Endodermal cell (in vitro differentiated cells): ENCODE measurements around the gene MPZL1. TPM values are rescaled to one million over a fixed set of nuclear protein-coding genes. Genes with fewer than 3 reads are reported as not detected.

ENCODE experiments used
- DNase-seq: peaks from one replicate; pipeline ENCODE4 v3.0.0-alpha.2; 2017
- H3K27ac ChIP-seq: 2 replicates; pipeline ENCODE4 v1.5.1; 2013; ENCODE audit warnings: mild to moderate bottlenecking, low read depth, low read length, moderate library complexity
- H3K27me3 ChIP-seq: 2 replicates; pipeline ENCODE4 v1.6.1; 2013; ENCODE audit warnings: mild to moderate bottlenecking, low read length, moderate library complexity; ENCODE audit not compliant: insufficient read depth, control insufficient read depth, poor library complexity, severe bottlenecking
- H3K36me3 ChIP-seq: 2 replicates; pipeline ENCODE4 v1.7.0; 2013; ENCODE audit warnings: mild to moderate bottlenecking, low read length, moderate library complexity; ENCODE audit not compliant: control insufficient read depth, insufficient read depth
- H3K4me1 ChIP-seq: one replicate; pipeline ENCODE4 v1.7.0; 2013; ENCODE audit warnings: low read length; ENCODE audit not compliant: control insufficient read depth, insufficient read depth
- H3K4me3 ChIP-seq: 2 replicates; pipeline ENCODE4 v1.5.1; 2013; ENCODE audit warnings: mild to moderate bottlenecking, low read length, moderate library complexity
- H3K9ac ChIP-seq: 2 replicates; pipeline ENCODE4 v1.6.1; 2013; ENCODE audit warnings: mild to moderate bottlenecking, low read length, moderate library complexity; ENCODE audit not compliant: poor library complexity, severe bottlenecking; ENCODE audit errors: extremely low read depth
- H3K9me3 ChIP-seq: 2 replicates; pipeline ENCODE4 v1.6.1; 2013; ENCODE audit warnings: mild to moderate bottlenecking, low read length, moderate library complexity; ENCODE audit not compliant: control insufficient read depth
- H3K27ac Mint-ChIP-seq: 2 replicates; pipeline ENCODE4 v1.8.0; 2020; ENCODE audit warnings: mixed read lengths
- H3K27me3 Mint-ChIP-seq: 2 replicates; pipeline ENCODE4 v1.8.0; 2021; ENCODE audit warnings: mild to moderate bottlenecking, mixed read lengths; ENCODE audit not compliant: insufficient read depth
- H3K36me3 Mint-ChIP-seq: 2 replicates; pipeline ENCODE4 v1.8.0; 2020; ENCODE audit warnings: low read depth, mixed read lengths
- H3K4me1 Mint-ChIP-seq: 2 replicates; pipeline ENCODE4 v1.8.0; 2020; ENCODE audit warnings: mixed read lengths
- H3K4me3 Mint-ChIP-seq: 2 replicates; pipeline ENCODE4 v1.8.0; 2020; ENCODE audit warnings: mild to moderate bottlenecking, moderate library complexity, mixed read lengths
- H3K9me3 Mint-ChIP-seq: 2 replicates; pipeline ENCODE4 v1.8.0; 2020; ENCODE audit warnings: mild to moderate bottlenecking, mixed read lengths
- WGBS, 2 experiments: methylation state at CpG; one replicate each; pipeline versions ENCODE4 v1.1.5 to v1.1.7; 2013; ENCODE audit warnings: missing lambda C conversion rate in 2 of 2, mixed read lengths in 1 of 2; ENCODE audit not compliant: insufficient coverage in 1 of 2, insufficient read length in 1 of 2; 5-methylcytosine and 5-hydroxymethylcytosine counted together
- total RNA-seq, 2 donors: library from RNA; stranded (reverse); fragmentation: NEBNext Ultra II Directional in 1 of 2; extraction: Animal tissue kit (Norgen Biotek cat#: 25700) in 1 of 2; gene quantifications; 2 replicates in 1 of 2; 3 replicates in 1 of 2; pipeline ENCODE4 v1.2.1, GENCODE V29; 2021
- TF ChIP-seq, protein P1 (sequence below): fragments of 200-600 bp; sonication (generic); conservative IDR thresholded peaks from 2 replicates; pipeline ENCODE4 v1.5.0; 2021; ENCODE audit warnings: antibody characterized with exemption, mild to moderate bottlenecking

MPZL1 gene
- total RNA-seq, 2 donors from 2014 or later = 111 to 114 TPM

DNA sequence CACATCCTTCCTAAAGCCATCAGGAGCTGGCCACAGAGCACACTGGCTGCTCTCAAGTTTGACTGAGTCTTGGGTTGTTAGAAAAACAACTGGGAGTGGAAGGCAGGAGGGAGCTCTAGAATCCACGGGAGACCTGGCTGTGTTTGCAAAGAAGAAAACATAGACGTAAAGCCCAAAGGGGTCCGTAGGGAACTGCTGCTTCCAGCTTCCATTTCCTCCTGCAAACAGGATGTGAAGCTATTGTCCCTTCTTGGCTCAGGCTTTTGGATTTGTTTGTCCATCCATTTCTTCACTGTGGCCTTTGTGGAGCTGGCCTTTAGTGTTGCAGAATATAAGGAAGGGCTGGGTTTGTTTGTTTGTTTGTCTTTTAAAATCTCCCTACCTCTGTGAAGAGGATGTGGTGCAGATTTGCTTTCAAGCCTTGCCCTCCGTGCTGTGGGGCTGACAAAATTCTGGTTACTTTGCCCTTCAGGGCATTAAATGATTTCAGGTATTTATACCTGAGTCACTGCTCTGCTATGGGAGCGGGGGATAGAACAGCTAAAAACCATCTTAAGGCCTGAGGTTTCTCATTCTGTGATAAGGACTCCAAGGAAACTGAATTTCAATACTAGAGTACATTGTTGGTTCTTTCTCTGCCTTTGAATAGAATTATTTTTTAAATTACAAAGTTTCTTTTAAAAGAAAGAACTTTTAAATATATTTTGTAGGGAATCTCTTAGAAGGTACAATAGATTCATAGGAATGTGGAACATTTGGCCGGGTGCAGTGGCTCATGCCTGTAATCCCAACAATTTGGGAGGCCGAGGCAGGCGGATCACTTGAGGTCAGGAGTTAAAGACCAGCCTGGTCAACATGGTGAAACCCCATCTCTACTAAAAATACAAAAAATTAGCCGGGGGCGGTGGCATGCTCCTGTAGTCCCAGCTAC, 74.3 kb downstream of the MPZL1 start:
- TF ChIP-seq, protein P1, sequence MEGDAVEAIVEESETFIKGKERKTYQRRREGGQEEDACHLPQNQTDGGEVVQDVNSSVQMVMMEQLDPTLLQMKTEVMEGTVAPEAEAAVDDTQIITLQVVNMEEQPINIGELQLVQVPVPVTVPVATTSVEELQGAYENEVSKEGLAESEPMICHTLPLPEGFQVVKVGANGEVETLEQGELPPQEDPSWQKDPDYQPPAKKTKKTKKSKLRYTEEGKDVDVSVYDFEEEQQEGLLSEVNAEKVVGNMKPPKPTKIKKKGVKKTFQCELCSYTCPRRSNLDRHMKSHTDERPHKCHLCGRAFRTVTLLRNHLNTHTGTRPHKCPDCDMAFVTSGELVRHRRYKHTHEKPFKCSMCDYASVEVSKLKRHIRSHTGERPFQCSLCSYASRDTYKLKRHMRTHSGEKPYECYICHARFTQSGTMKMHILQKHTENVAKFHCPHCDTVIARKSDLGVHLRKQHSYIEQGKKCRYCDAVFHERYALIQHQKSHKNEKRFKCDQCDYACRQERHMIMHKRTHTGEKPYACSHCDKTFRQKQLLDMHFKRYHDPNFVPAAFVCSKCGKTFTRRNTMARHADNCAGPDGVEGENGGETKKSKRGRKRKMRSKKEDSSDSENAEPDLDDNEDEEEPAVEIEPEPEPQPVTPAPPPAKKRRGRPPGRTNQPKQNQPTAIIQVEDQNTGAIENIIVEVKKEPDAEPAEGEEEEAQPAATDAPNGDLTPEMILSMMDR = no peak
- no peaks in the 10 kb centered on the region for H3K9me3 Mint-ChIP-seq
- H3K27me3 ChIP-seq = no peaks in the 10 kb centered on the region
- H3K9ac ChIP-seq = no peak overlapping the region
- H3K27ac ChIP-seq = no peak overlapping the region
- H3K36me3 ChIP-seq = no peaks in the 10 kb centered on the region
- peak; percentile 52 for DNase-seq
- peaks cover 37% of the 10 kb centered on the region for H3K4me1 Mint-ChIP-seq
- H3K4me3 Mint-ChIP-seq = no peak overlapping the region
- H3K4me3 ChIP-seq = no peak overlapping the region
- WGBS, 2 experiments = 84 to 90% methylated on average over 10 of the region's 10 CpGs
- H3K9me3 ChIP-seq = no peaks in the 10 kb centered on the region
- no peaks in the 10 kb centered on the region for H3K27me3 Mint-ChIP-seq
- peak overlapping the region; percentile 91 for H3K27ac Mint-ChIP-seq
- H3K4me1 ChIP-seq = peaks cover 8% of the 10 kb centered on the region
- H3K36me3 Mint-ChIP-seq = peaks cover 18% of the 10 kb centered on the region

DNA sequence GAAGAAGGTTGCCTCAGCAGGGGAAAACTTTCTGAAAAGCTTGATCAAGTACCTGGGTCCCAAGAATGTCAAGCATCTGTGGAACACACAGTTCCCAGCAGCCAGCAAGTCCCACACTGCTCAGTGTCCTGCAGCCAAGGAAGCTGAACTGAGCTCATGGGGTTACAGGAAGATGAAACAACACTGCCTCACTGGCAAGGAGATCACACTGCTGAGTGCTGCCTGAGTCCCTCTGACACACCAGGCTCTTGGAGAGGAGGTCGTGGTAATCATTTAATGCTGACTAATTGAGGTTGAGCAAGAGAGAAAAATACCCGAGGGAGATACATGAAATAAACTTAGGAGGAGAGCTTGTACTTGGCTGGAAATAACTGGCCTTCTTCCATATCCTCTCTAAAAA, 75.2 kb downstream of the MPZL1 start:
- peaks cover 27% of the 10 kb centered on the region for H3K4me1 Mint-ChIP-seq
- WGBS, 2 experiments = 77% methylated on average over 2 of the region's 2 CpGs; no CpG with 5 or more reads in 1 of the 2 experiments
- no peak overlapping the region for H3K9ac ChIP-seq

DNA sequence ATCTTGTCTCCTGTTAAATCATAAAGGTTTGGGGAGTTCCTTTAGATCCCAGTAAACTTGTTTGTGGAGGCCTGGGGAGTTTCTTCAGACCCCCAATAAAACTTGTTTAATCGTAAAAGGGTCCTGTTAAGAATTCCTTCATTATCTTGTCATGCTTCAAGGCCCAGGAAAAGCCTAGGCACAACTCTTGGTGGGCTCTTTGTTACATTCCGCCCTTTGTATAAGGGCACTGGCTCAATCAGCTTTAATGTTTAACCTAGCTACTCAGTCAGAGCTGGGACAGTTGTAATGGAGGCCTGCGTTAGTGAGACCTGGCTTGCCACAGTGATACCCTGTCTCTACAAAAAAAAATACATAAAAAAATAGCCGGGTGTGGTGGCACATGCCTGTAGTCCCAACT, 77.2 kb downstream of the MPZL1 start:
- H3K9ac ChIP-seq = no peak overlapping the region
- H3K36me3 ChIP-seq = no peaks in the 10 kb centered on the region
- TF ChIP-seq, protein P1 = no peak
- H3K4me3 ChIP-seq = no peak overlapping the region
- Mint-ChIP-seq H3K4me3 (no peak overlapping the region), H3K27me3 (no peaks in the 10 kb centered on the region), H3K4me1 (peaks cover 27% of the 10 kb centered on the region), H3K9me3 (peaks cover 16% of the 10 kb centered on the region), H3K27ac (peak overlapping the region; percentile 87), H3K36me3 (peaks cover 28% of the 10 kb centered on the region)
- peaks cover 16% of the 10 kb centered on the region for H3K9me3 ChIP-seq
- H3K4me1 ChIP-seq = peaks cover 8% of the 10 kb centered on the region
- no peak for DNase-seq
- no peaks in the 10 kb centered on the region for H3K27me3 ChIP-seq
- no peak overlapping the region for H3K27ac ChIP-seq
- WGBS, 2 experiments = 91 to 92% methylated on average over 3 to 4 of the region's 4 CpGs

More for the DNA sequence above, 75.2 kb downstream of the MPZL1 start:
- peaks cover 2% of the 10 kb centered on the region for H3K9me3 ChIP-seq
- H3K27ac ChIP-seq = no peak overlapping the region
- H3K27me3 ChIP-seq = no peaks in the 10 kb centered on the region
- peaks cover 8% of the 10 kb centered on the region for H3K4me1 ChIP-seq
- Mint-ChIP-seq H3K4me3 (no peak overlapping the region), H3K27me3 (no peaks in the 10 kb centered on the region), H3K27ac (peak overlapping the region; percentile 64), H3K36me3 (peaks cover 24% of the 10 kb centered on the region), H3K9me3 (peaks cover 2% of the 10 kb centered on the region)
- peak; percentile 86 for DNase-seq
- H3K4me3 ChIP-seq = no peak overlapping the region
- no peaks in the 10 kb centered on the region for H3K36me3 ChIP-seq
- TF ChIP-seq, protein P1 = no peak
